GM19395 (cell line): Measurements from ENCODE around the gene ITM2A.

Source experiments
- ATAC-seq: cut with Tn5 transposase; IDR thresholded peaks from one replicate; pipeline ENCODE4 v1.9.1; 2021; ENCODE audit warnings: mild to moderate bottlenecking, moderate library complexity; ENCODE audit not compliant: unreplicated experiment

Gene ITM2A

DNA sequence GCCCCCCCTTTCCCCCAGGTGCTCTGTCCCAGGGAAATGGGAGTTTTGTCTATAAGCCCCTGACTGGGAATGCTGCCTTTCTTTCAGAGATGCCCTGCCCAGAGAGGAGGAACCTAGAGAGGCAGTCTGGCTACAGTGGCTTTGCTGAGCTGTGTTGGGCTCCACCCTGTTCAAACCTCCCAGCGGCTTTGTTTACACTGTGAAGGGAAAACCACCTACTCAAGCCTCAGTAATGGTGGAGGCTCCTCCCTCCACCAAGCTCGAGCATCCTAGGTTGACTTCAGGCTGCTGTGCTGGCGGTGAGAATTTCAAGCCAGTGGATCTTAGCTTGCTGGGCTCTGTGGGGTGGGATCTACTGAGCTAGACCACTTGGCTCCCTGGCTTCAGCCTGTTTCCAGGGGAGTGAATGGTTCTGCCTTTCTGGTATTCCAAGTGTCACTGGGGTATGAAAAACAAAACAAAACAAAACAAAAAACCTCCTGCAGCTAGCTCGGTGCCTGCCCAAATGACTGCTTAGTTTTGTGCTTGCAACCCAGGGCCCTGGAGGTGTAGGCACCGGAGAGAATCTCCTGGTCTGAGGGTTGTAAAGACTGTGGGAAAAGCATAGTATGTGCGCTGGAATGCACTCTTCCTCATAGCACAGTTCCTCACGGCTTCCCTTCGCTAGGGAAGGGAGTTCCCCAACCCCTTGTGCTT is 41.7 kb downstream of the ITM2A start:
- ATAC-seq, result no peak
